HEK293T (cell line): ENCODE results near the gene RORC.

Experiments
- LEF1 ChIP-seq: fragments of 450-650 bp; IDR thresholded peaks from 2 replicates; pipeline ENCODE4 v1.6.1; 2017; ENCODE audit warnings: mild to moderate bottlenecking, borderline replicate concordance
- SP1 ChIP-seq: fragments of 450-650 bp; IDR thresholded peaks from 2 replicates; pipeline ENCODE4 v1.6.1; 2017
- SUZ12 ChIP-seq: fragments of 450-650 bp; IDR thresholded peaks from 2 replicates; pipeline ENCODE4 v1.6.1; 2016; ENCODE audit warnings: mild to moderate bottlenecking

- TF ChIP-seq LEF1 (no peak), SP1 (no peak), SUZ12 (no peak)
Measured at GRCh38 chr1:151832318-151832980, 847 bp upstream of the RORC start.
